Left hindlimb (tissue), 1 donor: ENCODE results near the gene COQ8A.
"Not testable (repeated sequence)": the region's sequence is repeated elsewhere in the genome, so short reads cannot be mapped to it uniquely, and the experiment has no call there.

Source experiments
- DNase-seq: peaks from one replicate; pipeline ENCODE4 v3.0.0-alpha.2; 2018

The COQ8A gene

GRCh38 chr1:226953175-226953800 is 13.2 kb downstream of the COQ8A start:
- no peak for DNase-seq

DNA sequence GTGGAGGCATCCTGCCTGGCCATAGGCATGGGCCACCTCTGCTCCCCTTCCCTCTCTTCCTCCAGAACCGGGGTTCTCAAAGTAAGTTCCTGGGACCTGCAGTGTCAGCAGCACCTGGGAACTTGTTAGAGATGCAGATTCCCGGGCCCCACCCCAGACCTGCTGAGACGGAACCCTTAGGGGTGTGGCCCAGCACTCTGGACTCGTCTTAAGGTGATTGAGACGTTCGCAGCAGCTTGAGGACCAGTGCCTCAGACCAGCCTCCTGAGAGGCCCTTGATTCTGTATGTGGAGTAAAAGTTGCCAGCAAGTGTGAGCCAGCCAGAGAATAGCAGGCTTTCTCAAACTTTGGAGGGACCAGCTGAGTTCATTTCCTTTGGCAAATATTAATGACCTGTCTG is 14.2 kb downstream of the COQ8A start:
- DNase-seq, result no peak

DNA sequence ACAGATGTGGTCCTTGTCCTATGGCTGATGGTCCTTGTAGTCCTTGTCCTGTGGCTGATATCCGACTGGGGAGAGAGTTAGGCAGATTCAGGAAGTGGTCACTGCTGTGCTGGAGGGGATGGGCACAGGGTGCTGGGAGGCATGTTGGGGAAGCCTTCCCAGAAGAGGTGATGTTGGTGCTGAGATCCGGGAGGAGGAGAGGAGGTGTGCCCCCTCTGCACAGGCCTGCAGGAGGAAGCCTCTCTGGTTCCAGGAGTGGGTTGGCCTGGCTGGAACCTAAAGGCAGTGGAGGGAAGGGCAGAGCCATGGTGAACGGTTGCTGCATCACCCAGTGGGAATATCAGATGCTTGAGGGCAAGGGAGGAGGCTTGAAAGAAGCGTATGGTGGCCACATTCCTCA is 14.7 kb downstream of the COQ8A start:
- no peak for DNase-seq

- not testable (repeated sequence) for DNase-seq
Measured at GRCh38 chr1:226955857-226956256, 15.8 kb downstream of the COQ8A start.

DNA sequence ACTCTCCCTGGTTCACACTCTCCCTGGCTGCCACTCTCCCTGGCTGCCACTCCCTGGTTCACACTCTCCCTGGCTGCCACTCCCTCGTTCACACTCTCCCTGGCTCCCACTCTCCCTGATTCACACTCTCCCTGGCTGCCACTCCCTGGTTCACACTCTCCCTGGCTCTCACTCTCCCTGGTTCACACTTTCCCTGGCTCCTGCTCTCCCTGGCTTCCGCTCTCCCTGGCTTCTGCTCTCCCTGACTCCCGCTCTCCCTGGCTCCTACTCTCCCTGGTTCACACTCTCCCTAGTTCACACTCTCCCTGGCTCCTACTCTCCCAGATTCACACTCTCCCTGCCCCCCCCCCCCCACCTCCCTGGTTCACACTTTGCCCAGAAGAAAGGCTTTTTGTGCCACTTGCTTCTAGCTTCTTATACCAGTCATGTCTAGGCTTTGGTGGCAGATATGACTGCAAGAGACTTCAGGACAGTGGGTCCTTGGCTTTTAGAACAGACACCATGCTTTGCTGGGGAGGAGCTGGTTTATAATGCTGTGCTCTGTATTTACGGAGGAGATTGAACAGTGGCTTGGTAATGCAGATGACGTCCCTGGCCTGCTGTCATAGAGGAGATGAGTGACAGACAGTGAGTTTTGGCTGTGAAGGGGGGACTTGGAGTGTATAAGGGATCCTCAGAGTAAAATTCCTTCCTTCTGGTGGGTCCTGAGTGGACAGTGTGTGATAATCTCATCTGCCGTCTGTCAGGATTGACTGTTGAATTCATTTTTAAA is 17.0 kb downstream of the COQ8A start:
- DNase-seq, result no peak

DNA sequence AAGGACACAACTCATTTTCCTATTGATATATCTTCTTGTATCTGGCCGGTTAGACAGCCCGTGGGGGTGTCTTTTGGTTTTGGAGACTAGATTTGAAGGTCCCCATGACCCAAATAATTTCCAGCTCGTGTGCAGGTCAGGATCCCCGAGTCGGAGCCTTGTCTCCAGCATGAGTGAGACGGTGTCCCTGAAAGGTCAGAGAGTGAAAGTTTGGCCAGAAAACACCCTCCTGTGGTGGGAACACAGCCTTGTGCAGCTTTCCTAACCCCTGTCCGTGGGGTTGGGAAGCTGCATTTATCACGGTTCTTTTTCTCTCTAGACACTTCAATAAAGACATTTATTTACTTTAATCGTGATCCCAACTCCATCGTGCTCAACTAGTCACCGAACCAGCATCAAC is 17.6 kb downstream of the COQ8A start:
- peak; percentile 5 for DNase-seq

GRCh38 chr1:226958300-226958699 is 18.2 kb downstream of the COQ8A start:
- DNase-seq, result peak; percentile 10

DNA sequence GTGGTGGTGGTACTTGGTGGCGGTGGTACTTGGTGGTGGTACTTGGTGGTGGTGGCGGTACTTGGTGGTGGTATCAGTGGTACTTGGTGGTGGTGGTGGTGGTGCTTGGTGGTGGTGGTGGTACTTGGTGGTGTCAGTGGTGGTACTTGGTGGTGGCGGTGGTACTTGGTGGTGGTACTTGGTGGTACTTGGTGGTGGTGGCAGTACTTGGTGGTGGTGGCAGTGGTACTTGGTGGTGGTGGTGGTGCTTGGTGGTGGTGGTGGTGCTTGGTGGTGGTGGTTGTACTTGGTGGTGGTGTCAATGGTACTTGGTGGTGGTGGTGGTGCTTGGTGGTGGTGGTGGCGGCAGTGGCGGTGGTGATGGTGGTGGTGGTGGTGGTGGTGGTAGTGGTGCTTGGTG is 20.2 kb downstream of the COQ8A start:
- DNase-seq, result peak; percentile 24

GRCh38 chr1:226960944-226961765 is 21.1 kb downstream of the COQ8A start:
- no peak for DNase-seq

- DNase-seq, result peak; percentile 18
Measured at GRCh38 chr1:226962421-226963391, 22.6 kb downstream of the COQ8A start.

- peak; percentile 25 for DNase-seq
Measured at GRCh38 chr1:226964068-226964425, 24.0 kb downstream of the COQ8A start.

GRCh38 chr1:226964611-226965486 is 24.8 kb downstream of the COQ8A start:
- DNase-seq, result peak; percentile 18

- DNase-seq, result peak; percentile 20
Measured at GRCh38 chr1:226965581-226966440, 25.7 kb downstream of the COQ8A start.

GRCh38 chr1:226966683-226967082 is 26.6 kb downstream of the COQ8A start:
- DNase-seq, result no peak

DNA sequence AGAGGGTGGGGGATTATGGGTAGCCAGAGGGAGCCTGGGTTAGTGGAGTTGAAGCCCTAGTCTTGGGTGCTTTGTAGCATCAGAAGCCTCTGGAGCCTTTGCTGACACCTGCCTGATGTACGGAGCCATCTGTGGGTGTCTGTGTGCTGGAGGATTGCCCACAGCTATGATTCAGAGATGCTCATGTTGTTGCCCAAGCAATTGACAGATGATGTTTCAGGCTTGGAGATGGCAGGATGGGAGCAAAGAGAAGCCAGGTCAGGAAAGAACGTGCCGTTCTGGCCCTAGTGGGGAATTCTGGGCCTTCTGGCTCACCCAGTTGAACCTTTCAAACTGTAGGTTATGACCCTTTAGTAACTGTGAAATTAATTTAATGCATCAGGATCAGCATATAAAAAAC is 27.6 kb downstream of the COQ8A start:
- no peak for DNase-seq

DNA sequence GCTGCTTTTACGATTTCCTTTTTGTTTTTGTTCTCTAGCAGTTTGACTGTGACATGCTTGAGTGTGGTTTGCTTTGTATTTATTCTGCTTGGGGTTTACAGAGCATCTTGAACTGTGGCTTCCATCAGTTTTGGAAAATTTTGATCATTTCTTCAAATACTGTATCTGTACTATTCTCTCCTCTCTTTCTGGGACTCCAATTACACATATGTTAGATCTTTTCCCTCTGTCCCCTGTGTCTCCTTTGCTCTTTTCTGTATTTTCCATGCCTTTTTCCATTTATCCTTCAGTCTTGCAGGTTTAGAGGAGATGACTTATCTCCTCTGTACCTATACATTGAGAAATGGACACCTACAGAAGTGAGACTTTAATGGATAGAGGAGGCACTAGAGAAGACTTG is 31.7 kb downstream of the COQ8A start:
- DNase-seq, result no peak

DNA sequence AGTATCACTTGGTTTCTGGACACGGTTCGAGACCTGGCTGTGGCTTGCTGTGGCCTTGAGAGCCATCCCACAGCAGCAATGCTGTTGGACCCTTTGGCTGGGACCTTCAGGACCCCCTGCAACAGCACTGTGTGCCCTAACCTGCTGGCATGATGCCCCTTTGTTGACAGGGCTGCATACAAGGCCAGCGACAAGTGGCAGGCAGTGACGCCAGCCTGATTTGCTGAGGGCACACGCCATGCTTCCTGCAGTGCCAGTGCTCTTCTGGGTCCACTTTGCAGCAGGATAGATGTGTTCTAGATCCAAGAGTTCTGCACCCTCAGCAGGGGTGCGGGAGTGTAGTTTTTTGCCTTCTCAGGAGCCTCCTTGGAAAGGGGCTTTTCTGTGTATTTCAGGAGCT is 32.8 kb downstream of the COQ8A start:
- DNase-seq, result no peak

DNA sequence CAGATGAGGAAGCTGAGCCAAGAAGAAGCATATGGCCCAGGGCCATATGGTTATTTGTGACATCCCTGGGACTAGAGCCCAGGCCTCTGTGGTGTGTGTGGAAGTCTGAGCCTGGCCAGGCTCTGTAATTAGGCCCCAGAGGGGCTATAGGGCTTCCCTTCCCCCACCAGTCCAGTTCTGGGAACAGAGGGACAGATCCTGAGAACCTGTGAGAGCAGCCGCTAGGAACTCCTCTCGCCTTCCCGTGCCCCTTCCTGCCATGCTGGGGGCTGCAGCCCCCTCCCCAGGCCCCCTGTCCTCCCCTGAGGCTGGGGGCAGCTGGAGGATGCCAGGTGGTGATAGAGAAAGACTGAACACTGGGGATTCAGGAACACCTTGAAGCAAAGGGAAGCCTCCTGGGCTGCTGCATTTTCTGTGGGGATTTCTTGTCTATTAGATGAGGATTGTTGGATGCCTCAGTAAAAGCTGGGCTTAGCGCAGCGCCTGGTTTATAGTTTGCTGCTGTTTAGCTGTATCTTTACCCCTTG is 33.3 kb downstream of the COQ8A start:
- DNase-seq, result peak; percentile 68

GRCh38 chr1:226973898-226974543 is 33.9 kb downstream of the COQ8A start:
- DNase-seq, result peak; percentile 40
